Astrocyte (in vitro differentiated cells and primary cell): Measurements from ENCODE around the gene NUP214.

Source experiments
- EZH2 ChIP-seq: IDR thresholded peaks from 2 replicates; pipeline ENCODE4 v1.6.1; 2012; ENCODE audit warnings: mild to moderate bottlenecking, low read length, inconsistent platforms; ENCODE audit not compliant: insufficient read depth
- TF ChIP-seq, protein P1 (sequence below): IDR thresholded peaks from 2 replicates; pipeline ENCODE4 v1.5.1; 2011; ENCODE audit warnings: low read depth, mild to moderate bottlenecking, inconsistent platforms, low read length, moderate library complexity; ENCODE audit not compliant: insufficient read depth

DNA sequence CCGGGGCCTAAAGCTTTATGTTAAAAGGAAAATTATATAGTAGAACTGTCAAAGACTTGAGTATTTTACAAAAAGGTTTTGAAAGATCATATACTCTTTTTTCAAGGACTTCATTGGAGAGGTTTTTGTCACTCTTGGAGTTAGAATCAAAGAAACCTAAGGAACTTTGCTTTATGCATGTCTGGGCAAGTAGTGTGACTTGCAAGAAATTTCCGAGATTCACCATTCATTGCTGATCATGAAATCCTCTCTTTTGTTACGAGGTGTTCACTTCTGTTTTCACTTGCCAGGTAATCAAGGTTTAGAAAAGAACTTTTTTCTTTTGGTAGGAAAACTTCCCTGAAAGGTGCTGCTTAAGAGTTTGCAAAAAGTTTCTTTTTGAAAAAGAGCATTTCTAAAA is 64.8 kb downstream of the NUP214 start:
- TF ChIP-seq, protein P1, sequence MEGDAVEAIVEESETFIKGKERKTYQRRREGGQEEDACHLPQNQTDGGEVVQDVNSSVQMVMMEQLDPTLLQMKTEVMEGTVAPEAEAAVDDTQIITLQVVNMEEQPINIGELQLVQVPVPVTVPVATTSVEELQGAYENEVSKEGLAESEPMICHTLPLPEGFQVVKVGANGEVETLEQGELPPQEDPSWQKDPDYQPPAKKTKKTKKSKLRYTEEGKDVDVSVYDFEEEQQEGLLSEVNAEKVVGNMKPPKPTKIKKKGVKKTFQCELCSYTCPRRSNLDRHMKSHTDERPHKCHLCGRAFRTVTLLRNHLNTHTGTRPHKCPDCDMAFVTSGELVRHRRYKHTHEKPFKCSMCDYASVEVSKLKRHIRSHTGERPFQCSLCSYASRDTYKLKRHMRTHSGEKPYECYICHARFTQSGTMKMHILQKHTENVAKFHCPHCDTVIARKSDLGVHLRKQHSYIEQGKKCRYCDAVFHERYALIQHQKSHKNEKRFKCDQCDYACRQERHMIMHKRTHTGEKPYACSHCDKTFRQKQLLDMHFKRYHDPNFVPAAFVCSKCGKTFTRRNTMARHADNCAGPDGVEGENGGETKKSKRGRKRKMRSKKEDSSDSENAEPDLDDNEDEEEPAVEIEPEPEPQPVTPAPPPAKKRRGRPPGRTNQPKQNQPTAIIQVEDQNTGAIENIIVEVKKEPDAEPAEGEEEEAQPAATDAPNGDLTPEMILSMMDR: no peak
- TF ChIP-seq EZH2: no peak
